Progenitor cell of endocrine pancreas (in vitro differentiated cells): ENCODE measurements around the gene LPP. TPM values are rescaled to one million over a fixed set of nuclear protein-coding genes. Genes with fewer than 3 reads are reported as not detected.

ENCODE experiments used
- DNase-seq: peaks from one replicate; pipeline ENCODE4 v3.0.0; 2021; ENCODE audit warnings: low spot score; ENCODE audit not compliant: unreplicated experiment
- H3K27ac Mint-ChIP-seq: 2 replicates; pipeline ENCODE4 v1.8.0; 2021; ENCODE audit warnings: mild to moderate bottlenecking, moderate library complexity, mixed read lengths
- H3K27me3 Mint-ChIP-seq: 2 replicates; pipeline ENCODE4 v1.8.0; 2021; ENCODE audit warnings: mixed read lengths
- H3K36me3 Mint-ChIP-seq: 2 replicates; pipeline ENCODE4 v1.8.0; 2022; ENCODE audit warnings: mixed read lengths; ENCODE audit not compliant: insufficient read depth
- H3K4me1 Mint-ChIP-seq: 2 replicates; pipeline ENCODE4 v1.8.0; 2021; ENCODE audit warnings: low read depth, mixed read lengths
- H3K4me3 Mint-ChIP-seq: 2 replicates; pipeline ENCODE4 v1.8.0; 2021; ENCODE audit warnings: low read depth, mild to moderate bottlenecking, moderate library complexity, mixed read lengths
- H3K9me3 Mint-ChIP-seq: 2 replicates; pipeline ENCODE4 v1.8.0; 2021; ENCODE audit warnings: low read depth, mixed read lengths
- total RNA-seq: library from RNA; stranded (reverse); gene quantifications from 2 replicates; pipeline ENCODE4 v1.2.1, GENCODE V29; 2021
- TF ChIP-seq, protein P1 (sequence below): fragments of 200-600 bp; sonication (generic); IDR thresholded peaks from one replicate; pipeline ENCODE4 v1.5.0; 2021; ENCODE audit warnings: antibody characterized with exemption, mild to moderate bottlenecking; ENCODE audit not compliant: unreplicated experiment

LPP gene
- total RNA-seq, 1 donor from 2014 or later = 131 TPM

- Mint-ChIP-seq H3K27me3 (no peaks in the 10 kb centered on the region), H3K27ac (no peak overlapping the region), H3K9me3 (no peaks in the 10 kb centered on the region), H3K4me1 (peaks cover 11% of the 10 kb centered on the region), H3K36me3 (peaks cover 1% of the 10 kb centered on the region), H3K4me3 (no peak overlapping the region)
- no peak for DNase-seq
- TF ChIP-seq, protein P1, sequence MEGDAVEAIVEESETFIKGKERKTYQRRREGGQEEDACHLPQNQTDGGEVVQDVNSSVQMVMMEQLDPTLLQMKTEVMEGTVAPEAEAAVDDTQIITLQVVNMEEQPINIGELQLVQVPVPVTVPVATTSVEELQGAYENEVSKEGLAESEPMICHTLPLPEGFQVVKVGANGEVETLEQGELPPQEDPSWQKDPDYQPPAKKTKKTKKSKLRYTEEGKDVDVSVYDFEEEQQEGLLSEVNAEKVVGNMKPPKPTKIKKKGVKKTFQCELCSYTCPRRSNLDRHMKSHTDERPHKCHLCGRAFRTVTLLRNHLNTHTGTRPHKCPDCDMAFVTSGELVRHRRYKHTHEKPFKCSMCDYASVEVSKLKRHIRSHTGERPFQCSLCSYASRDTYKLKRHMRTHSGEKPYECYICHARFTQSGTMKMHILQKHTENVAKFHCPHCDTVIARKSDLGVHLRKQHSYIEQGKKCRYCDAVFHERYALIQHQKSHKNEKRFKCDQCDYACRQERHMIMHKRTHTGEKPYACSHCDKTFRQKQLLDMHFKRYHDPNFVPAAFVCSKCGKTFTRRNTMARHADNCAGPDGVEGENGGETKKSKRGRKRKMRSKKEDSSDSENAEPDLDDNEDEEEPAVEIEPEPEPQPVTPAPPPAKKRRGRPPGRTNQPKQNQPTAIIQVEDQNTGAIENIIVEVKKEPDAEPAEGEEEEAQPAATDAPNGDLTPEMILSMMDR = no peak
These were observed 85.6 kb downstream of the LPP start for GRCh38 chr3:188239577-188239976.

DNA sequence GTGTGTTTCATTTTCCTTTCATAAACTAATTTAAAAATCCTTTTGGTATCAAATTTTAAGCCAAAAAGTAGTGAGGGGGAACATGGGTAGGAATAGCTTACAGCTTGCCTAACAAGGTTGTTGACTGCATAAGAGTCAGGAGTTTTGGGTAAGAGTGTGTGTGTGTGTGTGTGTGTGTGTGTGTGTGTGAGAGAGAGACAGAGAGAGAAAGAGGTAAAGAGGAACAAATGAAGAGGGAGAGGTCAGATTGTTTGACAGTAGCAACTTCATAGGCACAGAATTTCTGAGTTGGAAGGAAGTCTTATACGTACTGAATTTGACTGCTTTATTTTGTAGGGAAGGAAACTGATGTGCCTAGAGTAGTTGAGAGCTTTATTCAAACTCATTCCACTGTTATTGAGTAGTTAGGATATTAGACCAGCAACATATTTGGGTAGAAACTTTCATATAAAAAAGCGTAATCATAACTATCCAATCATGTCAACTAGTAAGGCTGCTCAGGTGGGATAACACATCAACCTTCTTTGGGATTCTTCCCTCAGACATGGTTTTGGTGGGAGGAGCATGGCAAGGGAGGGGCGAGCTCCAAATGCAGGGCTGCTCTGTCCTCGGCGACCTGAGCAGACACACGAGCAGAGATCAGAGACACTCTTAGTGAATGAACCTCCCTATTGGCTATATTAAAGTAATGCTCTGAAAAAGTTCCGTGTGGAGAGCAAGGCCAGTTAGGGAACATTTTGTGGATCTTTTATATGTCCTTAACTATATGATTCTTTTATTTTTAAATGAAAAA lies 86.4 kb downstream of the LPP start:
- peaks cover 1% of the 10 kb centered on the region for H3K36me3 Mint-ChIP-seq
- no peaks in the 10 kb centered on the region for H3K27me3 Mint-ChIP-seq
- no peaks in the 10 kb centered on the region for H3K9me3 Mint-ChIP-seq
- DNase-seq = no peak
- no peak overlapping the region for H3K27ac Mint-ChIP-seq
- TF ChIP-seq, protein P1 = no peak
- H3K4me1 Mint-ChIP-seq = peaks cover 11% of the 10 kb centered on the region
- no peak overlapping the region for H3K4me3 Mint-ChIP-seq

DNA sequence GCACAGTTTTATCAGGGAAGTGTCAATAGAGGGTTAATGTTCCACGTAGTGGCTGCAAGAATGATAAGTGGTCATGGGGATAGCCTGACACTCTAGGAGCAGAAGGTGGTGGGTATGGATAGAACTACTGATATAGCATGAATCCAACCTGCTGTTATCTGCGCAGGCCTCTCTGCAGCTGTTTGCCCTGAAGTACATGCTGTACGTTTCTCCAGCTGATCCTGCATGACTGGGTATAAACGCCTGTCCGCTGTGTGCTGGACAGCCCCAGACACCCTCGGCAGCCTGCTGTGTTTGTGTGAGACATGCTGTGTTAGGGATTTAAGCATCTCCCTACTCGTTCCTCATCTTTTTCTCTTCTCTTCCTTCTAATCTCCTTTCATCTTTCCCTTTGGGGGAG lies 87.1 kb downstream of the LPP start:
- no peak for DNase-seq
- H3K4me1 Mint-ChIP-seq = peaks cover 11% of the 10 kb centered on the region
- H3K27me3 Mint-ChIP-seq = no peaks in the 10 kb centered on the region
- no peaks in the 10 kb centered on the region for H3K36me3 Mint-ChIP-seq
- no peaks in the 10 kb centered on the region for H3K9me3 Mint-ChIP-seq
- TF ChIP-seq, protein P1 = no peak
- no peak overlapping the region for H3K27ac Mint-ChIP-seq
- H3K4me3 Mint-ChIP-seq = no peak overlapping the region

GRCh38 chr3:188241883-188242282 lies 87.9 kb downstream of the LPP start:
- no peak for DNase-seq
- H3K4me3 Mint-ChIP-seq = no peak overlapping the region
- H3K9me3 Mint-ChIP-seq = no peaks in the 10 kb centered on the region
- H3K4me1 Mint-ChIP-seq = peaks cover 11% of the 10 kb centered on the region
- no peaks in the 10 kb centered on the region for H3K36me3 Mint-ChIP-seq
- TF ChIP-seq, protein P1 = no peak
- no peak overlapping the region for H3K27ac Mint-ChIP-seq
- no peaks in the 10 kb centered on the region for H3K27me3 Mint-ChIP-seq

DNA sequence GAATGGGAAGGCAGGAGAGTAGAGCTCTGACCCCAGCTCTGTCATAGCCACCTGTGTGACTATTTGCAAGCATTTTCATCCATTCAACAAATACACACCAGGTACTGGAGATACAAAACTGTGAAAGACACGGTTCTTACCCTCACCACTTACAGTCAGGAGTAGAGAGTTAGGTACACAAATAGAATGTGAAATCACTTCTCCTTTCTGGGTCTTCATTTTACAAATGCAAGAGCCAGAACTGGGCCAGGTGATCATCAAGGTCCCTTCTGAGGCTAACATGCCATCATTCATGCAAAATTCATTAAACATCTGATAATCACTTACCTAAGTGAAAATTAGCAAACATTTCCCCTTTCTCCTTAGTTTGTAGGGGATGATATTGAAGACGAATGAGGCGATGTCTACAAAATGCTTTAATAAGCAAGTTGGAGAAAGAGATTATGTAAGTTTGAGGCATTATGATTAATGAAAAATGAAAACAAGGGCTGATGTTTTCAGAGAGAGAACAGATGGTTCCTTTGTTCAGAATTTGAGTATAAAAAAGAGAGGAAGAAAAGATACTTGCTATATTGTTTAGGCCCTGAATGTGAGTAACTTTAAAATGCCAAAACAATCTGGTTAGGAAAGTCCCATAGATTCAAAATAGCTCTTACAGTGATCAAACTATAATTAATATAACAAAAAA lies 88.6 kb downstream of the LPP start:
- no peak for DNase-seq
- Mint-ChIP-seq H3K27me3 (no peaks in the 10 kb centered on the region), H3K9me3 (no peaks in the 10 kb centered on the region), H3K27ac (no peak overlapping the region), H3K4me3 (no peak overlapping the region), H3K4me1 (peaks cover 11% of the 10 kb centered on the region), H3K36me3 (no peaks in the 10 kb centered on the region)
- TF ChIP-seq, protein P1 = no peak
